HEK293 (cell line): ENCODE results near the gene SNX10.

Experiments used
- CTCF ChIA-PET: fragments of 350-600 bp; formaldehyde crosslinking; extraction: SDS; loops from one replicate; lab custom pipeline; 2021; ENCODE audit warnings: antibody characterized with exemption; lab: Yijun Ruan, JAX
- POLR2A ChIA-PET: fragments of 300-600 bp; formaldehyde crosslinking; extraction: SDS; loops from one replicate; lab custom pipeline; 2020; ENCODE audit warnings: antibody characterized with exemption, inconsistent platforms; lab: Yijun Ruan, JAX
- H3K27ac ChIP-seq: fragments of 200-500 bp; sonication (Bioruptor generic); 2 replicates; pipeline ENCODE4 v1.5.1; 2014; ENCODE audit warnings: low read depth, low read length, control low read depth, inconsistent platforms; ENCODE audit errors: extremely low read depth
- H3K36me3 ChIP-seq, 2 experiments: fragments of 200-500 bp in 1 of 2; sonication (Bioruptor generic) in 1 of 2; 1 replicate in 1 of 2; 2 replicates in 1 of 2; pipeline ENCODE4 v1.5.1; 2014 to 2017; ENCODE audit warnings: inconsistent platforms in 2 of 2, low read length in 2 of 2; ENCODE audit not compliant: control insufficient read depth in 2 of 2, insufficient read depth in 1 of 2
- H3K4me1 ChIP-seq: fragments of 200-500 bp; sonication (Bioruptor generic); 2 replicates; pipeline ENCODE4 v1.5.1; 2014; ENCODE audit warnings: mild to moderate bottlenecking, low read length, inconsistent platforms; ENCODE audit not compliant: control insufficient read depth, insufficient read depth
- H3K4me3 ChIP-seq: 2 replicates; pipeline ENCODE4 v1.5.1; 2011; ENCODE audit warnings: low read depth, mild to moderate bottlenecking, control low read depth, low read length, moderate library complexity
- H3K9me3 ChIP-seq: fragments of 200-500 bp; sonication (Bioruptor generic); 2 replicates; pipeline ENCODE4 v1.5.1; 2014; ENCODE audit warnings: low read depth, low read length, inconsistent platforms; ENCODE audit not compliant: control insufficient read depth, insufficient read depth
- EGR2 ChIP-seq: fragments of 450-650 bp; formaldehyde crosslinking; IDR thresholded peaks from 2 replicates; pipeline ENCODE4 v1.5.1; 2016; ENCODE audit warnings: low read depth, missing biosample characterization, missing genetic modification characterization
- PRDM1 ChIP-seq: fragments of 450-650 bp; formaldehyde crosslinking; IDR thresholded peaks from 2 replicates; pipeline ENCODE4; 2016; ENCODE audit warnings: missing biosample characterization, missing genetic modification characterization
- ZBTB1 ChIP-seq: fragments of 450-650 bp; formaldehyde crosslinking; IDR thresholded peaks from 2 replicates; pipeline ENCODE4 v1.5.1; 2016; ENCODE audit warnings: missing biosample characterization, missing genetic modification characterization
- ZFP69B ChIP-seq: fragments of 450-650 bp; formaldehyde crosslinking; IDR thresholded peaks from 2 replicates; pipeline ENCODE4 v1.5.1; 2016; ENCODE audit warnings: missing biosample characterization, missing genetic modification characterization
- ZNF112 ChIP-seq: fragments of 450-650 bp; formaldehyde crosslinking; IDR thresholded peaks from 2 replicates; pipeline ENCODE4 v1.5.0; 2017; ENCODE audit warnings: missing biosample characterization, missing genetic modification characterization
- ZNF121 ChIP-seq: fragments of 450-650 bp; formaldehyde crosslinking; IDR thresholded peaks from 2 replicates; pipeline ENCODE4 v1.5.1; 2016; ENCODE audit warnings: missing biosample characterization, missing genetic modification characterization
- ZNF221 ChIP-seq: fragments of 450-650 bp; formaldehyde crosslinking; IDR thresholded peaks from 2 replicates; pipeline ENCODE4 v1.5.1; 2017; ENCODE audit warnings: missing biosample characterization, missing genetic modification characterization, borderline replicate concordance
- ZNF366 ChIP-seq: fragments of 450-650 bp; formaldehyde crosslinking; conservative IDR thresholded peaks from 2 replicates; pipeline ENCODE4 v1.5.1; 2016; ENCODE audit warnings: missing biosample characterization, missing genetic modification characterization
- ZNF404 ChIP-seq: fragments of 450-650 bp; formaldehyde crosslinking; IDR thresholded peaks from 2 replicates; pipeline ENCODE4 v1.5.1; 2017; ENCODE audit warnings: missing biosample characterization, missing genetic modification characterization
- ZNF610 ChIP-seq: fragments of 450-650 bp; formaldehyde crosslinking; IDR thresholded peaks from 2 replicates; pipeline ENCODE4 v1.5.1; 2016; ENCODE audit warnings: missing biosample characterization, missing genetic modification characterization, borderline replicate concordance
- ZNF654 ChIP-seq: fragments of 450-650 bp; formaldehyde crosslinking; IDR thresholded peaks from 2 replicates; pipeline ENCODE4 v1.5.1; 2016; ENCODE audit warnings: low read depth, missing biosample characterization, missing genetic modification characterization
- ZNF660 ChIP-seq: fragments of 450-650 bp; IDR thresholded peaks from 2 replicates; pipeline ENCODE4 v1.5.1; 2018; ENCODE audit warnings: missing biosample characterization, mild to moderate bottlenecking, missing genetic modification characterization
- ZNF664 ChIP-seq: fragments of 450-650 bp; formaldehyde crosslinking; IDR thresholded peaks from 2 replicates; pipeline ENCODE4 v1.5.1; 2016; ENCODE audit warnings: missing biosample characterization, missing genetic modification characterization
- ZNF747 ChIP-seq: fragments of 450-650 bp; formaldehyde crosslinking; IDR thresholded peaks from 2 replicates; pipeline ENCODE4 v1.5.1; 2016; ENCODE audit warnings: missing biosample characterization, missing genetic modification characterization
- TF ChIP-seq, protein P1 (sequence below): fragments of 450-650 bp; formaldehyde crosslinking; IDR thresholded peaks from 2 replicates; pipeline ENCODE4 v1.5.1; 2016; ENCODE audit warnings: missing biosample characterization, missing genetic modification characterization
- TF ChIP-seq, protein P2 (sequence below): fragments of 450-650 bp; formaldehyde crosslinking; optimal IDR thresholded peaks from 2 replicates; pipeline ENCODE3; 2016; ENCODE audit warnings: missing biosample characterization, mild to moderate bottlenecking, missing genetic modification characterization
- TF ChIP-seq, protein P3 (sequence below): fragments of 450-650 bp; formaldehyde crosslinking; IDR thresholded peaks from 2 replicates; pipeline ENCODE4 v1.5.1; 2016; ENCODE audit warnings: missing biosample characterization, missing genetic modification characterization
- TF ChIP-seq, protein P4 (sequence below): fragments of 450-650 bp; formaldehyde crosslinking; IDR thresholded peaks from 2 replicates; pipeline ENCODE4 v1.5.1; 2016; ENCODE audit warnings: missing biosample characterization, missing genetic modification characterization
- TF ChIP-seq, protein P5 (sequence below): fragments of 450-650 bp; formaldehyde crosslinking; IDR thresholded peaks from 2 replicates; pipeline ENCODE4 v1.5.1; 2016; ENCODE audit warnings: missing biosample characterization, missing genetic modification characterization
- TF ChIP-seq, protein P6 (sequence below): fragments of 450-650 bp; formaldehyde crosslinking; conservative IDR thresholded peaks from 2 replicates; pipeline ENCODE4 v1.5.1; 2016; ENCODE audit warnings: low read depth, missing biosample characterization, missing genetic modification characterization

Gene SNX10

DNA sequence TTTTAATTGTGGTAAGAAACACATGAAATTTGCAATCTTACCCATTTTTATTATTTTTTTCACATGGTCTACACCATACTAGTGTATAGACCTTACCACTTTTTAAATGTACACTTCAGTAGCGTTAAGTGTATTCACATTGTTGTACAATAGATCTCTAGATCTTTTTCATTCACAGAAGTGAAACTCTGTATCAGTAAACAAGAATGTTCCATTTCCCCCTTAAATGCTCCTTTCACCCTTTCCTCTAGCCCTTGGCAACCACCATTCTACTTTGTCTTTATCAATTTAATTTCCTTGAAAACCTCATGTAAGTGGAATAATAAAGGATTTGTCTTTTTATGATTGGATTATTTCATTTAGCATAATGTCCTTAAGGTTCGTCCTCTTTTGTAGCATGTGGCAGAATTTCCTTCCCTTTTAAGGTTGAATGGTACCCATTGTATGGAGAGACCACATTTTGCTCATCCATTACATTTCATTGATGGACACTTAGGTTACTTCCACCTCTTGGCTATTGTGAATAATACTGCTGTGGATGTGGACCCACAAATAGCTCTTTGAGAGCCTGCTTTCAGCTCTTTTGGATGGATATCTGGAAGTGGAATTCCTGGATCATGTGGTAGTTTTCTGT is 45.7 kb downstream of the SNX10 start:
- H3K27ac ChIP-seq = no peak overlapping the region
- H3K9me3 ChIP-seq = no peaks in the 10 kb centered on the region
- no peak overlapping the region for H3K4me3 ChIP-seq
- ChIA-PET CTCF (interaction anchor here (0.6 kb wide), 1 partner anchor 447 kb away, joined by 3 read pairs; no protein-coding TSS in a partner anchor), POLR2A (no interaction called here)
- H3K4me1 ChIP-seq = no peaks in the 10 kb centered on the region
- no peaks in the 10 kb centered on the region for H3K36me3 ChIP-seq
- TF ChIP-seq EGR2 = no peak
- TF ChIP-seq, protein P1, sequence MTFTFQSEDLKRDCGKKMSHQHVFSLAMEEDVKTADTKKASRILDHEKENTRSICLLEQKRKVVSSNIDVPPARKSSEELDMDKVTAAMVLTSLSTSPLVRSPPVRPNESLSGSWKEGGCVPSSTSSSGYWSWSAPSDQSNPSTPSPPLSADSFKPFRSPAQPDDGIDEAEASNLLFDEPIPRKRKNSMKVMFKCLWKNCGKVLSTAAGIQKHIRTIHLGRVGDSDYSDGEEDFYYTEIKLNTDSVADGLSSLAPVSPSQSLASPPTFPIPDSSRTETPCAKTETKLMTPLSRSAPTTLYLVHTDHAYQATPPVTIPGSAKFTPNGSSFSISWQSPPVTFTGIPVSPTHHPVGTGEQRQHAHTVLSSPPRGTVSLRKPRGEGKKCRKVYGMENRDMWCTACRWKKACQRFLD = no peak
- TF ChIP-seq ZNF660 = no peak
- TF ChIP-seq ZNF610 (tag by site-specific recombination) = no peak
- TF ChIP-seq ZNF404 = no peak
- TF ChIP-seq PRDM1 (tag by site-specific recombination) = no peak
- TF ChIP-seq ZNF221 (tag by site-specific recombination) = no peak
- TF ChIP-seq ZNF366 (tag by site-specific recombination) = no peak
- TF ChIP-seq, protein P2, sequence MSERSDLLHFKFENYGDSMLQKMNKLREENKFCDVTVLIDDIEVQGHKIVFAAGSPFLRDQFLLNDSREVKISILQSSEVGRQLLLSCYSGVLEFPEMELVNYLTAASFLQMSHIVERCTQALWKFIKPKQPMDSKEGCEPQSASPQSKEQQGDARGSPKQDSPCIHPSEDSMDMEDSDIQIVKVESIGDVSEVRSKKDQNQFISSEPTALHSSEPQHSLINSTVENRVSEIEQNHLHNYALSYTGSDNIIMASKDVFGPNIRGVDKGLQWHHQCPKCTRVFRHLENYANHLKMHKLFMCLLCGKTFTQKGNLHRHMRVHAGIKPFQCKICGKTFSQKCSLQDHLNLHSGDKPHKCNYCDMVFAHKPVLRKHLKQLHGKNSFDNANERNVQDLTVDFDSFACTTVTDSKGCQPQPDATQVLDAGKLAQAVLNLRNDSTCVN (tag by site-specific recombination) = no peak
- TF ChIP-seq, protein P3, sequence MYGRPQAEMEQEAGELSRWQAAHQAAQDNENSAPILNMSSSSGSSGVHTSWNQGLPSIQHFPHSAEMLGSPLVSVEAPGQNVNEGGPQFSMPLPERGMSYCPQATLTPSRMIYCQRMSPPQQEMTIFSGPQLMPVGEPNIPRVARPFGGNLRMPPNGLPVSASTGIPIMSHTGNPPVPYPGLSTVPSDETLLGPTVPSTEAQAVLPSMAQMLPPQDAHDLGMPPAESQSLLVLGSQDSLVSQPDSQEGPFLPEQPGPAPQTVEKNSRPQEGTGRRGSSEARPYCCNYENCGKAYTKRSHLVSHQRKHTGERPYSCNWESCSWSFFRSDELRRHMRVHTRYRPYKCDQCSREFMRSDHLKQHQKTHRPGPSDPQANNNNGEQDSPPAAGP (tag by site-specific recombination) = no peak

DNA sequence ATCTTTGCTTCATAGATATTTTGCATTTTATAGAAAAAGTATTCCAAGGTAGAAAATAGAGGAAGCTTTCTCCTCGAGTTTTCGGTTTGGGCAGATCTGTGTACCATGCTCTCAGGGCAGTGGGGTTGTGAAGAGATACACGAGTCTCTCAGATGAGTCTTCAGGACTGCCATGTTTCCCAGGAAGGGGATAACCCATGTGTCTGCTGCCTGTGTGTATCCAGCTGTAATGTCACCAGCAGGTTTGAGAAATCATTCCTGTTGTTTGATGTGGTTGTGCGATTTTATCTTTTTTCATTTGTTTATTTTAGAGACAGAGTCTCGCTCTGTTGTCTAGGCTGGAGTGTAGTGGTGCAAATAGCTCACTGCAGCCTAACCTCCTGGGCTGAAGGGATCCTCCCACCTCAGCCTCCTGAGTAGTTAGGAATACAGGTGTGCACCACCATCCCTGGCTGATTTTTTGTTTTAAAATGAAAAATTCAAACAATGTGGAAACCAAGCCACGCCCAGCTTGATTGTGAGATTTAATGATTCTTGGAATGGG is 48.9 kb downstream of the SNX10 start:
- H3K4me3 ChIP-seq = no peak overlapping the region
- ChIA-PET POLR2A (no interaction called here), CTCF (no interaction called here)
- no peaks in the 10 kb centered on the region; a peak in 1 of 3 replicates for H3K36me3 ChIP-seq
- no peaks in the 10 kb centered on the region for H3K9me3 ChIP-seq
- no peak for TF ChIP-seq ZNF121 (tag by site-specific recombination)
- TF ChIP-seq, protein P4, sequence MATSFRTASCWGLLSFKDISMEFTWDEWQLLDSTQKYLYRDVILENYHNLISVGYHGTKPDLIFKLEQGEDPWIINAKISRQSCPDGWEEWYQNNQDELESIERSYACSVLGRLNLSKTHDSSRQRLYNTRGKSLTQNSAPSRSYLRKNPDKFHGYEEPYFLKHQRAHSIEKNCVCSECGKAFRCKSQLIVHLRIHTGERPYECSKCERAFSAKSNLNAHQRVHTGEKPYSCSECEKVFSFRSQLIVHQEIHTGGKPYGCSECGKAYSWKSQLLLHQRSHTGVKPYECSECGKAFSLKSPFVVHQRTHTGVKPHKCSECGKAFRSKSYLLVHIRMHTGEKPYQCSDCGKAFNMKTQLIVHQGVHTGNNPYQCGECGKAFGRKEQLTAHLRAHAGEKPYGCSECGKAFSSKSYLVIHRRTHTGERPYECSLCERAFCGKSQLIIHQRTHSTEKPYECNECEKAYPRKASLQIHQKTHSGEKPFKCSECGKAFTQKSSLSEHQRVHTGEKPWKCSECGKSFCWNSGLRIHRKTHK (tag by site-specific recombination) = no peak
- no peak for TF ChIP-seq ZNF664 (tag by site-specific recombination)
- no peak for TF ChIP-seq ZNF747
- no peak for TF ChIP-seq ZFP69B
- no peak for TF ChIP-seq ZNF654
- TF ChIP-seq, protein P5, sequence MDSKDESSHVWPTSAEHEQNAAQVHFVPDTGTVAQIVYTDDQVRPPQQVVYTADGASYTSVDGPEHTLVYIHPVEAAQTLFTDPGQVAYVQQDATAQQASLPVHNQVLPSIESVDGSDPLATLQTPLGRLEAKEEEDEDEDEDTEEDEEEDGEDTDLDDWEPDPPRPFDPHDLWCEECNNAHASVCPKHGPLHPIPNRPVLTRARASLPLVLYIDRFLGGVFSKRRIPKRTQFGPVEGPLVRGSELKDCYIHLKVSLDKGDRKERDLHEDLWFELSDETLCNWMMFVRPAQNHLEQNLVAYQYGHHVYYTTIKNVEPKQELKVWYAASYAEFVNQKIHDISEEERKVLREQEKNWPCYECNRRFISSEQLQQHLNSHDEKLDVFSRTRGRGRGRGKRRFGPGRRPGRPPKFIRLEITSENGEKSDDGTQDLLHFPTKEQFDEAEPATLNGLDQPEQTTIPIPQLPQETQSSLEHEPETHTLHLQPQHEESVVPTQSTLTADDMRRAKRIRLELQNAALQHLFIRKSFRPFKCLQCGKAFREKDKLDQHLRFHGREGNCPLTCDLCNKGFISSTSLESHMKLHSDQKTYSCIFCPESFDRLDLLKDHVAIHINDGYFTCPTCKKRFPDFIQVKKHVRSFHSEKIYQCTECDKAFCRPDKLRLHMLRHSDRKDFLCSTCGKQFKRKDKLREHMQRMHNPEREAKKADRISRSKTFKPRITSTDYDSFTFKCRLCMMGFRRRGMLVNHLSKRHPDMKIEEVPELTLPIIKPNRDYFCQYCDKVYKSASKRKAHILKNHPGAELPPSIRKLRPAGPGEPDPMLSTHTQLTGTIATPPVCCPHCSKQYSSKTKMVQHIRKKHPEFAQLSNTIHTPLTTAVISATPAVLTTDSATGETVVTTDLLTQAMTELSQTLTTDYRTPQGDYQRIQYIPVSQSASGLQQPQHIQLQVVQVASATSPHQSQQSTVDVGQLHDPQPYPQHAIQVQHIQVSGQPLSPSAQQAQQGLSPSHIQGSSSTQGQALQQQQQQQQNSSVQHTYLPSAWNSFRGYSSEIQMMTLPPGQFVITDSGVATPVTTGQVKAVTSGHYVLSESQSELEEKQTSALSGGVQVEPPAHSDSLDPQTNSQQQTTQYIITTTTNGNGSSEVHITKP (tag by site-specific recombination) = no peak
- TF ChIP-seq, protein P6, sequence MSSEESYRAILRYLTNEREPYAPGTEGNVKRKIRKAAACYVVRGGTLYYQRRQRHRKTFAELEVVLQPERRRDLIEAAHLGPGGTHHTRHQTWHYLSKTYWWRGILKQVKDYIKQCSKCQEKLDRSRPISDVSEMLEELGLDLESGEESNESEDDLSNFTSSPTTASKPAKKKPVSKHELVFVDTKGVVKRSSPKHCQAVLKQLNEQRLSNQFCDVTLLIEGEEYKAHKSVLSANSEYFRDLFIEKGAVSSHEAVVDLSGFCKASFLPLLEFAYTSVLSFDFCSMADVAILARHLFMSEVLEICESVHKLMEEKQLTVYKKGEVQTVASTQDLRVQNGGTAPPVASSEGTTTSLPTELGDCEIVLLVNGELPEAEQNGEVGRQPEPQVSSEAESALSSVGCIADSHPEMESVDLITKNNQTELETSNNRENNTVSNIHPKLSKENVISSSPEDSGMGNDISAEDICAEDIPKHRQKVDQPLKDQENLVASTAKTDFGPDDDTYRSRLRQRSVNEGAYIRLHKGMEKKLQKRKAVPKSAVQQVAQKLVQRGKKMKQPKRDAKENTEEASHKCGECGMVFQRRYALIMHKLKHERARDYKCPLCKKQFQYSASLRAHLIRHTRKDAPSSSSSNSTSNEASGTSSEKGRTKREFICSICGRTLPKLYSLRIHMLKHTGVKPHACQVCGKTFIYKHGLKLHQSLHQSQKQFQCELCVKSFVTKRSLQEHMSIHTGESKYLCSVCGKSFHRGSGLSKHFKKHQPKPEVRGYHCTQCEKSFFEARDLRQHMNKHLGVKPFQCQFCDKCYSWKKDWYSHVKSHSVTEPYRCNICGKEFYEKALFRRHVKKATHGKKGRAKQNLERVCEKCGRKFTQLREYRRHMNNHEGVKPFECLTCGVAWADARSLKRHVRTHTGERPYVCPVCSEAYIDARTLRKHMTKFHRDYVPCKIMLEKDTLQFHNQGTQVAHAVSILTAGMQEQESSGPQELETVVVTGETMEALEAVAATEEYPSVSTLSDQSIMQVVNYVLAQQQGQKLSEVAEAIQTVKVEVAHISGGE (tag by site-specific recombination) = no peak
- no peak for TF ChIP-seq ZNF112 (tag by site-specific recombination)
- TF ChIP-seq ZBTB1 (tag by site-specific recombination) = no peak
- H3K27ac ChIP-seq = no peak overlapping the region
- no peaks in the 10 kb centered on the region for H3K4me1 ChIP-seq
